NK-92 (cell line): ENCODE results near the gene TMEM40.
"Not testable (repeated sequence)": the region's sequence is repeated elsewhere in the genome, so short reads cannot be mapped to it uniquely, and the experiment has no call there.

Experiments used
- DNase-seq: peaks from one replicate; lab custom pipeline; 2025; ENCODE audit not compliant: unreplicated experiment; lab: John Stamatoyannopoulos, UW

Gene TMEM40

GRCh38 chr3:12722226-12722625 lies 36.8 kb downstream of the TMEM40 start:
- no peak for DNase-seq

GRCh38 chr3:12719984-12720898 lies 38.8 kb downstream of the TMEM40 start:
- DNase-seq: no peak

- DNase-seq: no peak
Observed at GRCh38 chr3:12719541-12719940, 39.5 kb downstream of the TMEM40 start.

GRCh38 chr3:12716605-12717151 lies 42.4 kb downstream of the TMEM40 start:
- no peak for DNase-seq

GRCh38 chr3:12714278-12714677 lies 44.8 kb downstream of the TMEM40 start:
- no peak for DNase-seq

GRCh38 chr3:12710062-12710461 lies 49.0 kb downstream of the TMEM40 start:
- DNase-seq: no peak

GRCh38 chr3:12709334-12709733 lies 49.7 kb downstream of the TMEM40 start:
- DNase-seq: no peak

GRCh38 chr3:12708584-12709192 lies 50.4 kb downstream of the TMEM40 start:
- no peak for DNase-seq

- no peak for DNase-seq
Observed at GRCh38 chr3:12707449-12707848, 51.6 kb downstream of the TMEM40 start.

- no peak for DNase-seq
Observed at GRCh38 chr3:12706504-12707253, 52.4 kb downstream of the TMEM40 start.

- no peak for DNase-seq
Observed at GRCh38 chr3:12705981-12706380, 53.1 kb downstream of the TMEM40 start.

GRCh38 chr3:12705374-12705926 lies 53.6 kb downstream of the TMEM40 start:
- no peak for DNase-seq

GRCh38 chr3:12702501-12702900 lies 56.6 kb downstream of the TMEM40 start:
- DNase-seq: no peak

GRCh38 chr3:12701601-12702000 lies 57.5 kb downstream of the TMEM40 start:
- not testable (repeated sequence) for DNase-seq

GRCh38 chr3:12700800-12701199 lies 58.3 kb downstream of the TMEM40 start:
- DNase-seq: no peak

GRCh38 chr3:12695916-12696315 lies 63.1 kb downstream of the TMEM40 start:
- DNase-seq: no peak

- DNase-seq: no peak
Observed at GRCh38 chr3:12695112-12695511, 63.9 kb downstream of the TMEM40 start.

- DNase-seq: no peak
Observed at GRCh38 chr3:12692444-12692843, 66.6 kb downstream of the TMEM40 start.

- no peak for DNase-seq
Observed at GRCh38 chr3:12689997-12690711, 68.9 kb downstream of the TMEM40 start.

GRCh38 chr3:12687948-12688347 lies 71.1 kb downstream of the TMEM40 start:
- DNase-seq: no peak
